Stomach smooth muscle (tissue), 2 donors: ENCODE measurements around the gene RPTOR.

Experiments
- H3K27ac ChIP-seq: one replicate; pipeline ENCODE4 v1.7.0; 2013; ENCODE audit warnings: mild to moderate bottlenecking, low read length, inconsistent platforms
- H3K27me3 ChIP-seq, 2 donors: one replicate each; pipeline ENCODE4 v1.7.0; 2013; ENCODE audit warnings: low read length in 2 of 2; ENCODE audit not compliant: insufficient read depth in 2 of 2, control insufficient read depth in 1 of 2
- H3K36me3 ChIP-seq, 2 donors: one replicate each; pipeline ENCODE4 v1.7.0; 2013; ENCODE audit warnings: low read length in 2 of 2; ENCODE audit not compliant: control insufficient read depth in 2 of 2, insufficient read depth in 2 of 2
- H3K4me1 ChIP-seq: one replicate; pipeline ENCODE4 v1.7.0; 2013; ENCODE audit warnings: low read length; ENCODE audit not compliant: control insufficient read depth, insufficient read depth
- H3K4me3 ChIP-seq, 2 donors: one replicate each; pipeline ENCODE4 v1.7.0; 2013; ENCODE audit warnings: low read length in 2 of 2
- H3K9ac ChIP-seq, 2 donors: one replicate each; pipeline ENCODE4 v1.7.0; 2013; ENCODE audit warnings: low read length in 2 of 2, mild to moderate bottlenecking in 1 of 2
- H3K9me3 ChIP-seq, 2 donors: one replicate each; pipeline ENCODE4 v1.7.0; 2013; ENCODE audit warnings: low read length in 2 of 2; ENCODE audit not compliant: control insufficient read depth in 2 of 2
- donor health status: healthy.
- donor health status: Pancreatic carcinoma.

RPTOR gene

GRCh38 chr17:80630560-80631120 is 86.0 kb downstream of the RPTOR start:
- Histone ChIP-seq H3K4me1 (no peaks in the 10 kb centered on the region), H3K9me3 (no peaks in the 10 kb centered on the region), H3K4me3 (no peak overlapping the region), H3K27ac (no peak overlapping the region), H3K36me3 (peaks cover 0 to 6% of the 10 kb centered on the region in 2 donors), H3K9ac (no peak overlapping the region), H3K27me3 (no peaks in the 10 kb centered on the region)

GRCh38 chr17:80631142-80632045 is 86.8 kb downstream of the RPTOR start:
- no peak overlapping the region for H3K9ac ChIP-seq
- no peaks in the 10 kb centered on the region for H3K4me1 ChIP-seq
- no peaks in the 10 kb centered on the region for H3K27me3 ChIP-seq
- no peak overlapping the region for H3K4me3 ChIP-seq
- H3K27ac ChIP-seq, result no peak overlapping the region
- no peaks in the 10 kb centered on the region for H3K9me3 ChIP-seq
- peaks cover 0 to 6% of the 10 kb centered on the region in 2 donors for H3K36me3 ChIP-seq

GRCh38 chr17:80632046-80632581 is 87.5 kb downstream of the RPTOR start:
- H3K27ac ChIP-seq, result no peak overlapping the region
- no peaks in the 10 kb centered on the region for H3K27me3 ChIP-seq
- H3K36me3 ChIP-seq, result peaks cover 0 to 4% of the 10 kb centered on the region in 2 donors
- no peaks in the 10 kb centered on the region for H3K9me3 ChIP-seq
- H3K9ac ChIP-seq, result no peak overlapping the region
- H3K4me3 ChIP-seq, result no peak overlapping the region
- H3K4me1 ChIP-seq, result no peaks in the 10 kb centered on the region

GRCh38 chr17:80633207-80633606 is 88.6 kb downstream of the RPTOR start:
- no peak overlapping the region for H3K4me3 ChIP-seq
- H3K27me3 ChIP-seq, result no peaks in the 10 kb centered on the region
- H3K9me3 ChIP-seq, result no peaks in the 10 kb centered on the region
- no peak overlapping the region for H3K27ac ChIP-seq
- H3K4me1 ChIP-seq, result no peaks in the 10 kb centered on the region
- peaks cover 0 to 4% of the 10 kb centered on the region in 2 donors for H3K36me3 ChIP-seq
- H3K9ac ChIP-seq, result no peak overlapping the region

GRCh38 chr17:80633994-80634566 is 89.4 kb downstream of the RPTOR start:
- H3K4me1 ChIP-seq, result no peaks in the 10 kb centered on the region
- no peak overlapping the region for H3K9ac ChIP-seq
- H3K27me3 ChIP-seq, result no peaks in the 10 kb centered on the region
- no peak overlapping the region for H3K4me3 ChIP-seq
- no peak overlapping the region for H3K27ac ChIP-seq
- peaks cover 0 to 4% of the 10 kb centered on the region in 2 donors for H3K36me3 ChIP-seq
- H3K9me3 ChIP-seq, result no peaks in the 10 kb centered on the region

GRCh38 chr17:80636361-80637018 is 91.9 kb downstream of the RPTOR start:
- Histone ChIP-seq H3K4me3 (no peak overlapping the region), H3K36me3 (peaks cover 0 to 4% of the 10 kb centered on the region in 2 donors), H3K27me3 (no peaks in the 10 kb centered on the region), H3K9ac (no peak overlapping the region), H3K27ac (no peak overlapping the region), H3K9me3 (no peaks in the 10 kb centered on the region), H3K4me1 (no peaks in the 10 kb centered on the region)

- no peaks in the 10 kb centered on the region for H3K4me1 ChIP-seq
- H3K36me3 ChIP-seq, result peaks cover 0 to 4% of the 10 kb centered on the region in 2 donors
- no peak overlapping the region for H3K9ac ChIP-seq
- H3K4me3 ChIP-seq, result no peak overlapping the region
- H3K27ac ChIP-seq, result no peak overlapping the region
- H3K9me3 ChIP-seq, result no peaks in the 10 kb centered on the region
- no peaks in the 10 kb centered on the region for H3K27me3 ChIP-seq
These were observed 92.6 kb downstream of the RPTOR start for GRCh38 chr17:80637048-80637781.

- Histone ChIP-seq H3K27me3 (no peaks in the 10 kb centered on the region), H3K4me3 (no peak overlapping the region), H3K4me1 (no peaks in the 10 kb centered on the region), H3K9ac (no peak overlapping the region), H3K9me3 (no peaks in the 10 kb centered on the region), H3K27ac (no peak overlapping the region), H3K36me3 (no peaks in the 10 kb centered on the region)
These were observed 95.0 kb downstream of the RPTOR start for GRCh38 chr17:80639658-80640057.

- H3K27ac ChIP-seq, result no peak overlapping the region
- no peak overlapping the region for H3K4me3 ChIP-seq
- no peaks in the 10 kb centered on the region for H3K4me1 ChIP-seq
- H3K9me3 ChIP-seq, result no peaks in the 10 kb centered on the region
- no peaks in the 10 kb centered on the region for H3K27me3 ChIP-seq
- H3K36me3 ChIP-seq, result no peaks in the 10 kb centered on the region
- no peak overlapping the region for H3K9ac ChIP-seq
These were observed 95.9 kb downstream of the RPTOR start for GRCh38 chr17:80640366-80641084.
